GM19324 (cell line): ENCODE data around the gene ERC2.
"Not testable (repeated sequence)": the region's sequence is repeated elsewhere in the genome, so short reads cannot be mapped to it uniquely, and the experiment has no call there.

ENCODE experiments used
- ATAC-seq: cut with Tn5 transposase; IDR thresholded peaks from one replicate; pipeline ENCODE4 v1.9.1; 2021; ENCODE audit warnings: mild to moderate bottlenecking, moderate library complexity; ENCODE audit not compliant: unreplicated experiment, low FRiP score

The ERC2 gene

GRCh38 chr3:56096999-56097398, 371.3 kb downstream of the ERC2 start:
- no peak for ATAC-seq

GRCh38 chr3:56094170-56094569, 374.1 kb downstream of the ERC2 start:
- no peak for ATAC-seq

- no peak for ATAC-seq
These were observed 378.5 kb downstream of the ERC2 start for GRCh38 chr3:56089739-56090138.

GRCh38 chr3:56087451-56088053, 380.7 kb downstream of the ERC2 start:
- no peak for ATAC-seq

- ATAC-seq, result no peak
These were observed 381.9 kb downstream of the ERC2 start for GRCh38 chr3:56086355-56086754.

GRCh38 chr3:56081246-56081645, 387.0 kb downstream of the ERC2 start:
- no peak for ATAC-seq

GRCh38 chr3:56076746-56077145, 391.5 kb downstream of the ERC2 start:
- no peak for ATAC-seq

- ATAC-seq, result no peak
These were observed 393.2 kb downstream of the ERC2 start for GRCh38 chr3:56075089-56075488.

GRCh38 chr3:56069766-56070165, 398.5 kb downstream of the ERC2 start:
- ATAC-seq, result no peak

GRCh38 chr3:56066405-56066804, 401.9 kb downstream of the ERC2 start:
- ATAC-seq, result not testable (repeated sequence)

- ATAC-seq, result no peak
These were observed 403.6 kb downstream of the ERC2 start for GRCh38 chr3:56064684-56065083.

GRCh38 chr3:56061279-56061626, 407.0 kb downstream of the ERC2 start:
- no peak for ATAC-seq

- no peak for ATAC-seq
These were observed 407.6 kb downstream of the ERC2 start for GRCh38 chr3:56060521-56061278.

- ATAC-seq, result no peak
These were observed 408.5 kb downstream of the ERC2 start for GRCh38 chr3:56059731-56060130.

GRCh38 chr3:56055951-56056350, 412.3 kb downstream of the ERC2 start:
- no peak for ATAC-seq

GRCh38 chr3:56055546-56055945, 412.7 kb downstream of the ERC2 start:
- ATAC-seq, result no peak

GRCh38 chr3:56054844-56055243, 413.4 kb downstream of the ERC2 start:
- no peak for ATAC-seq

- no peak for ATAC-seq
These were observed 414.5 kb downstream of the ERC2 start for GRCh38 chr3:56053727-56054126.

- ATAC-seq, result no peak
These were observed 416.1 kb downstream of the ERC2 start for GRCh38 chr3:56052188-56052587.

GRCh38 chr3:56051052-56051451, 417.2 kb downstream of the ERC2 start:
- no peak for ATAC-seq

GRCh38 chr3:56048946-56049345, 419.3 kb downstream of the ERC2 start:
- no peak for ATAC-seq

- ATAC-seq, result no peak
These were observed 419.9 kb downstream of the ERC2 start for GRCh38 chr3:56048331-56048730.
